Natural killer cell (primary cell): ENCODE data around the gene PTGIS. TPM values are rescaled to one million over a fixed set of nuclear protein-coding genes. Genes with fewer than 3 reads are reported as not detected.
"Not testable (repeated sequence)": the region's sequence is repeated elsewhere in the genome, so short reads cannot be mapped to it uniquely, and the experiment has no call there.

Experiments used
- ATAC-seq, 3 donors: fragments of 150-1000 bp in 2 of 3; fragments of 200-7000 bp in 1 of 3; cut with Tn5 transposase; 1 replicate in 1 of 3; 2 replicates in 2 of 3; pipeline ENCODE4 v1.10.0; 2021; ENCODE audit warnings: mild to moderate bottlenecking in 2 of 3, moderate library complexity in 2 of 3
- DNase-seq, 2 donors: peaks; one replicate each; pipeline versions ENCODE4 v3.0.0 to v3.0.0-alpha.2; 2013 to 2021; ENCODE audit warnings: mixed read lengths in 1 of 2
- H3K27ac ChIP-seq: one replicate; pipeline ENCODE4 v1.5.1; 2013; ENCODE audit warnings: mild to moderate bottlenecking, low read length
- H3K27me3 ChIP-seq: one replicate; pipeline ENCODE4 v1.6.1; 2013; ENCODE audit warnings: low read length; ENCODE audit not compliant: control insufficient read depth, insufficient read depth
- H3K36me3 ChIP-seq: one replicate; pipeline ENCODE4 v1.6.1; 2013; ENCODE audit warnings: low read length; ENCODE audit not compliant: control insufficient read depth, insufficient read depth
- H3K4me1 ChIP-seq: one replicate; pipeline ENCODE4 v1.6.1; 2013; ENCODE audit warnings: low read length; ENCODE audit not compliant: control insufficient read depth, insufficient read depth
- H3K4me3 ChIP-seq: one replicate; pipeline ENCODE4 v1.5.1; 2013; ENCODE audit warnings: low read length
- H3K9me3 ChIP-seq: one replicate; pipeline ENCODE4 v1.6.1; 2013; ENCODE audit warnings: low read length; ENCODE audit not compliant: control insufficient read depth, insufficient read depth
- H3K27ac Mint-ChIP-seq, 2 donors: one replicate each; pipeline ENCODE4 v1.8.0; 2022; ENCODE audit warnings: mild to moderate bottlenecking in 2 of 2, mixed read lengths in 2 of 2, moderate library complexity in 1 of 2
- H3K27me3 Mint-ChIP-seq, 2 donors: one replicate each; pipeline ENCODE4 v1.8.0; 2022; ENCODE audit warnings: low read depth in 2 of 2, mixed read lengths in 2 of 2
- H3K36me3 Mint-ChIP-seq: one replicate; pipeline ENCODE4 v1.8.0; 2022; ENCODE audit warnings: mixed read lengths
- H3K4me1 Mint-ChIP-seq, 2 donors: one replicate each; pipeline ENCODE4 v1.8.0; 2022; ENCODE audit warnings: mixed read lengths in 2 of 2
- H3K4me3 Mint-ChIP-seq: one replicate; pipeline ENCODE4 v1.8.0; 2022; ENCODE audit warnings: mild to moderate bottlenecking, moderate library complexity, mixed read lengths
- H3K9me3 Mint-ChIP-seq, 2 donors: one replicate each; pipeline ENCODE4 v1.8.0; 2022; ENCODE audit warnings: mixed read lengths in 2 of 2
- CTCF ChIP-seq: fragments of 200-600 bp; IDR thresholded peaks from one replicate; pipeline ENCODE4 v1.8.0; 2022; ENCODE audit warnings: antibody characterized with exemption
- WGBS: methylation state at CpG from one replicate; pipeline ENCODE4 v1.1.7; 2013; ENCODE audit warnings: missing lambda C conversion rate; ENCODE audit not compliant: insufficient coverage; 5-methylcytosine and 5-hydroxymethylcytosine counted together
- intact Hi-C: fragments of 100-400 bp; cut with micrococcal nuclease; formaldehyde crosslinking; loops from one replicate; pipeline ENCODE4 v1.14.2; 2022
- total RNA-seq, 4 donors: library from RNA; stranded (reverse); fragments of 120-200 nt in 1 of 4; gene quantifications; one replicate each; pipeline versions ENCODE4 v1.2.3 to v1.2.4, GENCODE V29; 2013 to 2022

PTGIS gene
- total RNA-seq, 3 donors from 2014 or later (not counting 1 experiment from before 2014, with no cell fraction given), result not detected

GRCh38 chr20:49566401-49567364 is 1.3 kb downstream of the PTGIS start:
- H3K4me1 Mint-ChIP-seq, result peaks cover 0 to 9% of the 10 kb centered on the region in 2 donors
- no peak overlapping the region for H3K4me3 Mint-ChIP-seq
- peaks cover 44 to 47% of the 10 kb centered on the region in 2 donors for H3K27me3 Mint-ChIP-seq
- WGBS, result 89% methylated on average over 7 of the region's 11 CpGs
- Histone ChIP-seq H3K4me3 (no peak overlapping the region), H3K27ac (no peak overlapping the region), H3K4me1 (peaks cover 10% of the 10 kb centered on the region), H3K36me3 (no peaks in the 10 kb centered on the region), H3K9me3 (no peaks in the 10 kb centered on the region), H3K27me3 (peaks cover 16% of the 10 kb centered on the region)
- ATAC-seq (no peak), DNase-seq (no peak)
- H3K9me3 Mint-ChIP-seq, result no peaks in the 10 kb centered on the region
- TF ChIP-seq CTCF, result no peak
- no peaks in the 10 kb centered on the region for H3K36me3 Mint-ChIP-seq
- intact Hi-C loops, result no loop called here
- no peak overlapping the region for H3K27ac Mint-ChIP-seq

GRCh38 chr20:49564991-49565390 is 2.9 kb downstream of the PTGIS start:
- H3K36me3 Mint-ChIP-seq, H3K9me3 ChIP-seq, intact Hi-C loops, H3K36me3 ChIP-seq, H3K27ac ChIP-seq, H3K27ac Mint-ChIP-seq, DNase-seq, ATAC-seq, H3K4me3 ChIP-seq, H3K4me1 Mint-ChIP-seq, H3K9me3 Mint-ChIP-seq, H3K4me3 Mint-ChIP-seq: not testable (repeated sequence)
- Histone ChIP-seq H3K4me1 (peaks cover 10% of the 10 kb centered on the region), H3K27me3 (peaks cover 16% of the 10 kb centered on the region)
- WGBS, result 89% methylated on average over 12 of the region's 12 CpGs
- peaks cover 35 to 42% of the 10 kb centered on the region in 2 donors for H3K27me3 Mint-ChIP-seq

GRCh38 chr20:49563015-49563980 is 4.6 kb downstream of the PTGIS start:
- H3K4me1 Mint-ChIP-seq, result peaks cover 0 to 1% of the 10 kb centered on the region in 2 donors
- no peaks in the 10 kb centered on the region for H3K36me3 Mint-ChIP-seq
- 82% methylated on average over 6 of the region's 6 CpGs for WGBS
- no peak for DNase-seq
- peaks cover 24 to 39% of the 10 kb centered on the region in 2 donors for H3K27me3 Mint-ChIP-seq
- no peak overlapping the region for H3K27ac ChIP-seq
- H3K9me3 ChIP-seq, result no peaks in the 10 kb centered on the region
- no peak overlapping the region for H3K4me3 Mint-ChIP-seq
- ATAC-seq, result no peak
- no peaks in the 10 kb centered on the region for H3K9me3 Mint-ChIP-seq
- no peak overlapping the region for H3K4me3 ChIP-seq
- peaks cover 5% of the 10 kb centered on the region for H3K4me1 ChIP-seq
- H3K36me3 ChIP-seq, result no peaks in the 10 kb centered on the region
- no peak overlapping the region for H3K27ac Mint-ChIP-seq
- intact Hi-C loops, result no loop called here
- peaks cover 10% of the 10 kb centered on the region for H3K27me3 ChIP-seq
- no peak for TF ChIP-seq CTCF
